GM18870 (cell line): ENCODE results near the gene RNF121.

ENCODE experiments used
- ATAC-seq: cut with Tn5 transposase; IDR thresholded peaks from one replicate; pipeline ENCODE4 v1.9.1; 2021; ENCODE audit warnings: moderate library complexity; ENCODE audit not compliant: unreplicated experiment

Gene RNF121

GRCh38 chr11:72004515-72005346, 75.9 kb downstream of the RNF121 start:
- ATAC-seq, result no peak

GRCh38 chr11:72005347-72006260, 76.8 kb downstream of the RNF121 start:
- ATAC-seq, result no peak

GRCh38 chr11:72006309-72007088, 77.7 kb downstream of the RNF121 start:
- ATAC-seq, result no peak

- ATAC-seq, result no peak
Observed at GRCh38 chr11:72007089-72007476, 78.2 kb downstream of the RNF121 start.

GRCh38 chr11:72007587-72007986, 78.7 kb downstream of the RNF121 start:
- ATAC-seq, result no peak

GRCh38 chr11:72008728-72009127, 79.9 kb downstream of the RNF121 start:
- ATAC-seq, result no peak

- no peak for ATAC-seq
Observed at GRCh38 chr11:72009156-72009555, 80.3 kb downstream of the RNF121 start.

- no peak for ATAC-seq
Observed at GRCh38 chr11:72010529-72011233, 81.8 kb downstream of the RNF121 start.

GRCh38 chr11:72012091-72012630, 83.3 kb downstream of the RNF121 start:
- ATAC-seq, result no peak

- no peak for ATAC-seq
Observed at GRCh38 chr11:72012897-72013721, 84.3 kb downstream of the RNF121 start.

- ATAC-seq, result no peak
Observed at GRCh38 chr11:72013765-72014711, 85.2 kb downstream of the RNF121 start.

- no peak for ATAC-seq
Observed at GRCh38 chr11:72014761-72015320, 86.0 kb downstream of the RNF121 start.

GRCh38 chr11:72015511-72016061, 86.7 kb downstream of the RNF121 start:
- no peak for ATAC-seq

GRCh38 chr11:72018171-72018570, 89.3 kb downstream of the RNF121 start:
- no peak for ATAC-seq

- no peak for ATAC-seq
Observed at GRCh38 chr11:72023335-72023734, 94.5 kb downstream of the RNF121 start.

GRCh38 chr11:72024069-72024754, 95.4 kb downstream of the RNF121 start:
- ATAC-seq, result no peak

- no peak for ATAC-seq
Observed at GRCh38 chr11:72026090-72026489, 97.2 kb downstream of the RNF121 start.
